Astrocyte of the cerebellum (primary cell): ENCODE measurements around the gene XXYLT1.

Experiments used
- DNase-seq: peaks from one replicate; pipeline ENCODE4 v3.0.0-alpha.2; 2011; ENCODE audit warnings: low read depth
- H3K4me3 ChIP-seq: 2 replicates; pipeline ENCODE4 v1.5.1; 2011; ENCODE audit warnings: mild to moderate bottlenecking, low read depth, low read length, moderate library complexity
- in situ Hi-C: cut with HindIII; loops from 2 replicates; pipeline ENCODE4 v1.10.0; 2017; ENCODE audit warnings: low sequenced_read_pairs
- TF ChIP-seq, protein P1 (sequence below): IDR thresholded peaks from 2 replicates; pipeline ENCODE4 v1.5.1; 2012; ENCODE audit warnings: low read length, low read depth, moderate library complexity, mild to moderate bottlenecking; ENCODE audit errors: missing control alignments

XXYLT1 gene

GRCh38 chr3:195175476-195176337 lies 95.3 kb downstream of the XXYLT1 start:
- TF ChIP-seq, protein P1, sequence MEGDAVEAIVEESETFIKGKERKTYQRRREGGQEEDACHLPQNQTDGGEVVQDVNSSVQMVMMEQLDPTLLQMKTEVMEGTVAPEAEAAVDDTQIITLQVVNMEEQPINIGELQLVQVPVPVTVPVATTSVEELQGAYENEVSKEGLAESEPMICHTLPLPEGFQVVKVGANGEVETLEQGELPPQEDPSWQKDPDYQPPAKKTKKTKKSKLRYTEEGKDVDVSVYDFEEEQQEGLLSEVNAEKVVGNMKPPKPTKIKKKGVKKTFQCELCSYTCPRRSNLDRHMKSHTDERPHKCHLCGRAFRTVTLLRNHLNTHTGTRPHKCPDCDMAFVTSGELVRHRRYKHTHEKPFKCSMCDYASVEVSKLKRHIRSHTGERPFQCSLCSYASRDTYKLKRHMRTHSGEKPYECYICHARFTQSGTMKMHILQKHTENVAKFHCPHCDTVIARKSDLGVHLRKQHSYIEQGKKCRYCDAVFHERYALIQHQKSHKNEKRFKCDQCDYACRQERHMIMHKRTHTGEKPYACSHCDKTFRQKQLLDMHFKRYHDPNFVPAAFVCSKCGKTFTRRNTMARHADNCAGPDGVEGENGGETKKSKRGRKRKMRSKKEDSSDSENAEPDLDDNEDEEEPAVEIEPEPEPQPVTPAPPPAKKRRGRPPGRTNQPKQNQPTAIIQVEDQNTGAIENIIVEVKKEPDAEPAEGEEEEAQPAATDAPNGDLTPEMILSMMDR = no peak
- in situ Hi-C loops = no loop called here
- no peak for DNase-seq
- no peak overlapping the region for H3K4me3 ChIP-seq

- in situ Hi-C loops = no loop called here
- no peak for DNase-seq
- H3K4me3 ChIP-seq = no peak overlapping the region
- TF ChIP-seq, protein P1 = no peak
Measured at GRCh38 chr3:195175076-195175475, 95.9 kb downstream of the XXYLT1 start.

DNA sequence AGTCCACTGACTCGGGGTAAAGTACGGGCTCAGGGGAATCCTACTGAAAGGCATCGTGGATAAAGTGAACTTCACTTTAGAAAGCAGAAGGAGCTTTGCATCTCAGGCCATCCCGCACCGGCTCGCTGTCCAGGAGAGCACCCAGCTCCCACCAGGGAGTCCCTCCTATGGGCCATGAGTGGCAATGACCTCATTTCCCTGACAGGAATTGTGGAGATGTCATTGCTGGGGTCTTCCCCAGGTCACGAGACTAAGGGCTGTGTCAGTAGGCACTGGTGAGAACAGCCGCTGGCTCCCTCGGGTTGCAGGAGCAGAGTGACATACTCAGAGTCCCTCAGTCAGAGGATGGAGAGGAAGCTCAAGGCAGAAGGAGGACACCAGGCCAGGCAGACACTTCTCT lies 97.3 kb downstream of the XXYLT1 start:
- H3K4me3 ChIP-seq = no peak overlapping the region
- DNase-seq = no peak
- in situ Hi-C loops = no loop called here
- TF ChIP-seq, protein P1 = no peak

DNA sequence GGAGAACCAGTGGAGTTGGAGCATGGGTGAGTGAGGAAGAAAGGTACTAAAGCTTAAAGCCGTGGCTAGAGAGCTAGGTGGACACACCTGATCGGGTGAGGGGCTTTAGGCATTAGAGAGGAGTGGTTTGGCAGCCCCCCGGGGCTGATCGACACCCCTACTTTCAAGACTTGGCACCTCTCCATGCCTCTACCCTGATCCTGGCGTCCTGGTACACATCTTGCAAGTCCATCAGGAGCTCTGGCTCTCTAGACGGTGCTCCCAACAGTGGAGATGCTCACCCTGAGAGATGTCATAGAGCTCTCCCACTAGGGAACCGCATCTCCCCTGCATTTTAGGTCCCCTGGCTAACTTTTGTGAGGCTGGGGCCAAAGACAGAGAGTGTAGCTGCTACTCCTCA lies 98.1 kb downstream of the XXYLT1 start:
- H3K4me3 ChIP-seq = no peak overlapping the region
- TF ChIP-seq, protein P1 = no peak
- in situ Hi-C loops = no loop called here
- no peak for DNase-seq

- in situ Hi-C loops = no loop called here
- TF ChIP-seq, protein P1 = no peak
- no peak overlapping the region for H3K4me3 ChIP-seq
- DNase-seq = no peak
Measured at GRCh38 chr3:195172039-195172684, 98.8 kb downstream of the XXYLT1 start.

DNA sequence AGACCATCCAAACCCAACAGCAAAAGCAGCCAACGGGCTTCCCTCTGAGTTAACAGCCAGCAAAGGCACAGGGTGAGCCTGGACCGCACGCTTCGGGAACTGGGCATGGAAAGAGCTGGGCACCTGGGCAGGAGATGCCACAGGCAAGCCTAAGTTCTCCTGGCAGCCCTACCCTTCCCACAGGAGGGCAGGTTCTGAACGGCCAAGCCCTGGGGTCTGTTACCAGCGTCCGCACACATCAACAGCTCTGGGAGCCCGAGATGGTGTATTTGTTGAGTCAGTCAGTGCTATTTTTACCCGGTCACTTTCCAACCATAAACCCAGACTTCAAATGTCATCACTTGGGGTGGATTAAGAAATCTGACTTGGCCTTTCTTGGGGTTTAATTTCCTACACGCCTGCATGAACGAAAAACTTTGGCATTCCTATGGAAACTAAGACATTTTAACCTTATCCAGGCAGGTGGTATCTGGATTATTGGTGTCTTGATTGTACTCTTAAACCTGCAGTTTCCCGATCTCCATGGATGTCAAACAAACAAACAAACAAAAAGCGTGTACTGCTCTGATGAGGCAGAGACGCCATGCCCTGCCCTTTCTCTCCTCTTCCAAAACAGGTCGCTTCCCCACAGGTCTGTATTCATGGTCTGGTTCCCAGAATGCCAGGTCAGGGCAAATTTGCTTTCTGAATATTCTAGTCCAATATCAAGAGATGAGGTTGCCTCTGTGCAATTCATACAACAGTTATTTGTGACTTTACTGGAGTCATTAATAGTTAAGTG lies 99.7 kb downstream of the XXYLT1 start:
- H3K4me3 ChIP-seq = no peak overlapping the region
- no peak for DNase-seq
- TF ChIP-seq, protein P1 = no peak
- in situ Hi-C loops = no loop called here
